Suprapubic skin (tissue), 4 donors: ENCODE data around the gene CGB5.
"Not testable (repeated sequence)": the region's sequence is repeated elsewhere in the genome, so short reads cannot be mapped to it uniquely, and the experiment has no call there.

Experiments
- EP300 ChIP-seq: sonication (generic); formaldehyde crosslinking; IDR thresholded peaks from one replicate; pipeline ENCODE4 v1.6.1; 2017; ENCODE audit warnings: antibody characterized with exemption
- POLR2A ChIP-seq, 2 donors: fragments of 450-650 bp; IDR thresholded peaks; one replicate each; pipeline ENCODE4 v1.6.1; 2017; ENCODE audit warnings: antibody characterized with exemption in 2 of 2, mild to moderate bottlenecking in 2 of 2, moderate library complexity in 2 of 2
- POLR2AphosphoS5 ChIP-seq, 3 donors: sonication (generic); formaldehyde crosslinking; IDR thresholded peaks; one replicate each; pipeline ENCODE4 v1.6.1; 2017; ENCODE audit warnings: antibody characterized with exemption in 3 of 3
- TF ChIP-seq, protein P1 (sequence below), 2 donors: fragments of 200-600 bp in 1 of 2; fragments of 450-650 bp in 1 of 2; sonication (generic) in 1 of 2; IDR thresholded peaks; one replicate each; pipeline ENCODE4 v1.5.1; 2016 to 2019; ENCODE audit warnings: antibody characterized with exemption in 2 of 2, mild to moderate bottlenecking in 1 of 2, moderate library complexity in 1 of 2

DNA sequence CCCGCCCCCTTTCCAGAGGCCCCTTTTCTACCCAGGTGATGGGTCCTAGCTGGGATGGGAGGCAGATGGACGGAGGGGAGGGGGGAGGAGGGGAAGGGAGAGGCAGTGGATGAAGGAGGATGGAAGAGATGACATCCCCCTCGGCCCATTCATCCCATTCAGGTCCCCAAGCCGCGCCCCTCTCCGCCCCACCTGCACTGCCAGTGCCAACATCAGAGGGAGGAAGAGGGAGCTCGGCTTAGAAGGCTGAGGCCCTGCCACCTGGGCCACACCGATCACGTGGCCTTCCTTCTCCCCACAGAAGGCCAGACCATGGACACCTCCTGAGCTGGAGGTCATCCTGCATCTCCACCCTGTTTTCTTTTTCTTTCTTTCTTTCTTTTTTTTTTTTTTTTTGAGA is 15.0 kb upstream of the CGB5 start:
- TF ChIP-seq, protein P1, sequence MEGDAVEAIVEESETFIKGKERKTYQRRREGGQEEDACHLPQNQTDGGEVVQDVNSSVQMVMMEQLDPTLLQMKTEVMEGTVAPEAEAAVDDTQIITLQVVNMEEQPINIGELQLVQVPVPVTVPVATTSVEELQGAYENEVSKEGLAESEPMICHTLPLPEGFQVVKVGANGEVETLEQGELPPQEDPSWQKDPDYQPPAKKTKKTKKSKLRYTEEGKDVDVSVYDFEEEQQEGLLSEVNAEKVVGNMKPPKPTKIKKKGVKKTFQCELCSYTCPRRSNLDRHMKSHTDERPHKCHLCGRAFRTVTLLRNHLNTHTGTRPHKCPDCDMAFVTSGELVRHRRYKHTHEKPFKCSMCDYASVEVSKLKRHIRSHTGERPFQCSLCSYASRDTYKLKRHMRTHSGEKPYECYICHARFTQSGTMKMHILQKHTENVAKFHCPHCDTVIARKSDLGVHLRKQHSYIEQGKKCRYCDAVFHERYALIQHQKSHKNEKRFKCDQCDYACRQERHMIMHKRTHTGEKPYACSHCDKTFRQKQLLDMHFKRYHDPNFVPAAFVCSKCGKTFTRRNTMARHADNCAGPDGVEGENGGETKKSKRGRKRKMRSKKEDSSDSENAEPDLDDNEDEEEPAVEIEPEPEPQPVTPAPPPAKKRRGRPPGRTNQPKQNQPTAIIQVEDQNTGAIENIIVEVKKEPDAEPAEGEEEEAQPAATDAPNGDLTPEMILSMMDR (IDR thresholded peaks at IDR 0.05) = not testable (repeated sequence)
- TF ChIP-seq EP300; POLR2AphosphoS5 (IDR thresholded peaks at IDR 0.05); POLR2A (IDR thresholded peaks at IDR 0.05): not testable (repeated sequence)
